NCI-H1694 (cell line): ENCODE data around the gene AGAP4.
"Not testable (repeated sequence)": the region's sequence is repeated elsewhere in the genome, so short reads cannot be mapped to it uniquely, and the experiment has no call there.

Source experiments
- DNase-seq: peaks from one replicate; lab custom pipeline; 2025; lab: John Stamatoyannopoulos, UW

Gene AGAP4

GRCh38 chr10:45847400-45847799 lies at the start of gene AGAP4:
TSS of gene AGAP4 (minus strand) at chr10:45847500. CDS start at chr10:45847347, 153 bp downstream.
- not testable (repeated sequence) for DNase-seq

GRCh38 chr10:45890721-45891120 lies 43.4 kb upstream of the AGAP4 start:
- not testable (repeated sequence) for DNase-seq

GRCh38 chr10:45889539-45890230 lies 42.4 kb upstream of the AGAP4 start:
- not testable (repeated sequence) for DNase-seq

GRCh38 chr10:45882880-45883279 lies 35.6 kb upstream of the AGAP4 start:
- not testable (repeated sequence) for DNase-seq

GRCh38 chr10:45865404-45865803 lies 18.1 kb upstream of the AGAP4 start:
- not testable (repeated sequence) for DNase-seq

GRCh38 chr10:45864264-45864663 lies 17.0 kb upstream of the AGAP4 start:
- not testable (repeated sequence) for DNase-seq

GRCh38 chr10:45863632-45864031 lies 16.3 kb upstream of the AGAP4 start:
- not testable (repeated sequence) for DNase-seq

GRCh38 chr10:45857931-45858330 lies 10.6 kb upstream of the AGAP4 start:
- not testable (repeated sequence) for DNase-seq

GRCh38 chr10:45848467-45848866 lies 1.2 kb upstream of the AGAP4 start:
- DNase-seq = not testable (repeated sequence)

GRCh38 chr10:45822918-45823317 lies 24.4 kb downstream of the AGAP4 start:
- not testable (repeated sequence) for DNase-seq

- not testable (repeated sequence) for DNase-seq
Measured at GRCh38 chr10:45820107-45820830, 27.0 kb downstream of the AGAP4 start.

- no peak for DNase-seq
Measured at GRCh38 chr10:45819552-45819951, 27.7 kb downstream of the AGAP4 start.

GRCh38 chr10:45817912-45818311 lies 29.4 kb downstream of the AGAP4 start:
- no peak for DNase-seq

GRCh38 chr10:45817130-45817859 lies 30.0 kb downstream of the AGAP4 start:
- no peak for DNase-seq

GRCh38 chr10:45814146-45814545 lies 33.2 kb downstream of the AGAP4 start:
- DNase-seq = not testable (repeated sequence)

- not testable (repeated sequence) for DNase-seq
Measured at GRCh38 chr10:45812959-45813358, 34.3 kb downstream of the AGAP4 start.

- no peak for DNase-seq
Measured at GRCh38 chr10:45811075-45811474, 36.2 kb downstream of the AGAP4 start.

- DNase-seq = peak; percentile 58
Measured at GRCh38 chr10:45809837-45810236, 37.5 kb downstream of the AGAP4 start.

- not testable (repeated sequence) for DNase-seq
Measured at GRCh38 chr10:45804996-45805395, 42.3 kb downstream of the AGAP4 start.

- DNase-seq = not testable (repeated sequence)
Measured at GRCh38 chr10:45803060-45804010, 44.0 kb downstream of the AGAP4 start.

GRCh38 chr10:45794761-45795160 lies 52.5 kb downstream of the AGAP4 start:
- not testable (repeated sequence) for DNase-seq
